NCI-H446 treated with DMSO at 0.1 percent for 48 hours (cell line): Measurements from ENCODE around the gene DOC2B.

ENCODE experiments used
- DNase-seq: peaks from one replicate; lab custom pipeline; 2025; lab: John Stamatoyannopoulos, UW

The DOC2B gene

GRCh38 chr17:162689-163088 lies 18.8 kb downstream of the DOC2B start:
- no peak for DNase-seq

- DNase-seq: no peak
Measured at GRCh38 chr17:161481-161880, 20.0 kb downstream of the DOC2B start.

DNA sequence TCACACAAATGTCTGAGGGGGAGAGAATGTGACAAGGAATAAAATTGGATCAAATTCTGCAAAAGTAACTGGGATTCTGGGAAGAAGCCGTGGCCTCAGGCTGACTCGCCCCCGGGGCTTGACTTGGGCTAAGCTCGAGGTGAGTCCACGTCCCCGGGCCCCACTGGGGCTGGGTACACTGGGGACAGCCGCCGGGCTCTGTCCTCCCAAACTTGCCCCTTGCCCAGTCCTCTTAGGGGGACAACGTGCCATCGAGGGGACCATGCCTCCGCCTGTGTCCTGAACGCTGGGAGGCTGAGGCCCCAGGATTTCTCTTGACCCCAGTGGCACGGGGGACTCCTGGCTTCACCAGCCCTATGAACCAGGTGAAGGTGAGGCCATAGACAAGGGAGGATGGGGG lies 21.1 kb downstream of the DOC2B start:
- DNase-seq: no peak

DNA sequence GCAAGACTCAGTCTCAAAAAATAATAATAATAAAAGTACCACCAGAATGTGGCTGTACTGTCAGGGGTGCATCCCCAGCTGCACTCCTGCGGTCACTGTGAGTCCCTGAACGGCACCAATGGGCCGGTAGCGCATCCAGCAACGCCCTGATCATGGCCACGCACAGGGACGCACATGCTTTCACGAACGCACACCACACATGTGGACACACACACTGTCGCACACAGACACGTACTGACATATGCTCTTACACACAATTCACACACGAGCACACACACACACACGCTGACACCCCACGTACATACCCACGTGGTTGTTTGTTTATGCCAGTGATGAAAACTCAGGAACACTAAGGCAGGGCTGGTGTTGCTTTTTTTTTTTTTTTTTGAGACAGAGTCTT lies 21.8 kb downstream of the DOC2B start:
- no peak for DNase-seq

GRCh38 chr17:158379-158778 lies 23.1 kb downstream of the DOC2B start:
- no peak for DNase-seq

DNA sequence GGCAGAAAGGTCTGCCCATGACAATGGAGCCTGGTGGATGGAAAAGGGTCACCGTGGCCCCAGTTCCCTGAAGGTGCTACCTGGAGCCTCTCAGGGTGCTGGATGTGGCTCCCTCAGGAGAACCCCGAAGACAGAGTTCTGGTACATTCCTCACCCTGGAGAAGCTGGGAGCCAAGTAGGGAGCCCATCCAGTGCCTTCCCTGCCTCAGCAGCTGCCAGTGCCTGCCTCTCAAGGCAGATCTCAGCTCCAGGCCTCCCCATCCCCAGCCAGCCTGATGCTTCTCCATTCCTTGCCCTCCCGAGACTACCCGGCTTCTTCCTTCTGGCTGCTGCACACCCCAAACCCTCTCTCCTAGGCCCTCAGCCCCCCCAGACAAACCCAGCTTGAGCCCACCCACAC lies 23.5 kb downstream of the DOC2B start:
- DNase-seq: no peak

GRCh38 chr17:156946-157345 lies 24.5 kb downstream of the DOC2B start:
- no peak for DNase-seq

DNA sequence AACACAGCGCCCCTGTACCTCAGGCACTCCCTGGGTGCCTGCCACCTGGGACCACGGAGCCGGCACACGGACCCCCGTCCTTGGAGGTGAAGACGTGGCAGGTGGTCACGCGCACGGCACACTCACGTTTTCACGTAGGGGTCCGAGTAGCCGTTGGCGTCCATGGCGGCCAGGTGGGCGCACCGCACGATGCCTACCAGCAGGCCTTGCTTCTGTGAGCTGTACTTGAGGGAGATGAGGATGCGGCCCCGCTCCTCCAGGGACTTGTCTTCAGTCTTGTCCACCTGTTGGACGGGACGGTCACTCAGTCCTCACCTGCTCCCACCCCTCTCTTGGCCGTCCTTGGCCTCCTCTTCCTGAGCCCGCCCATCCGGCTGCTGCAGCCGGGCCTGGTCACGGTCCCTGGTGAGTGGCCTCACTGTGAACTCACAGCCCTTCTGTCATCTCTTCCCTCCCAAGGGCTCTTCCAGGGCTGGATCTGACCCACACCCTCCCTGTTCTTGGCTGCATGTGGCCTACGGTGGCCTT lies 25.3 kb downstream of the DOC2B start:
- DNase-seq: no peak

GRCh38 chr17:155576-155975 lies 25.9 kb downstream of the DOC2B start:
- no peak for DNase-seq

GRCh38 chr17:153851-154250 lies 27.6 kb downstream of the DOC2B start:
- DNase-seq: no peak

GRCh38 chr17:152860-153420 lies 28.5 kb downstream of the DOC2B start:
- no peak for DNase-seq

DNA sequence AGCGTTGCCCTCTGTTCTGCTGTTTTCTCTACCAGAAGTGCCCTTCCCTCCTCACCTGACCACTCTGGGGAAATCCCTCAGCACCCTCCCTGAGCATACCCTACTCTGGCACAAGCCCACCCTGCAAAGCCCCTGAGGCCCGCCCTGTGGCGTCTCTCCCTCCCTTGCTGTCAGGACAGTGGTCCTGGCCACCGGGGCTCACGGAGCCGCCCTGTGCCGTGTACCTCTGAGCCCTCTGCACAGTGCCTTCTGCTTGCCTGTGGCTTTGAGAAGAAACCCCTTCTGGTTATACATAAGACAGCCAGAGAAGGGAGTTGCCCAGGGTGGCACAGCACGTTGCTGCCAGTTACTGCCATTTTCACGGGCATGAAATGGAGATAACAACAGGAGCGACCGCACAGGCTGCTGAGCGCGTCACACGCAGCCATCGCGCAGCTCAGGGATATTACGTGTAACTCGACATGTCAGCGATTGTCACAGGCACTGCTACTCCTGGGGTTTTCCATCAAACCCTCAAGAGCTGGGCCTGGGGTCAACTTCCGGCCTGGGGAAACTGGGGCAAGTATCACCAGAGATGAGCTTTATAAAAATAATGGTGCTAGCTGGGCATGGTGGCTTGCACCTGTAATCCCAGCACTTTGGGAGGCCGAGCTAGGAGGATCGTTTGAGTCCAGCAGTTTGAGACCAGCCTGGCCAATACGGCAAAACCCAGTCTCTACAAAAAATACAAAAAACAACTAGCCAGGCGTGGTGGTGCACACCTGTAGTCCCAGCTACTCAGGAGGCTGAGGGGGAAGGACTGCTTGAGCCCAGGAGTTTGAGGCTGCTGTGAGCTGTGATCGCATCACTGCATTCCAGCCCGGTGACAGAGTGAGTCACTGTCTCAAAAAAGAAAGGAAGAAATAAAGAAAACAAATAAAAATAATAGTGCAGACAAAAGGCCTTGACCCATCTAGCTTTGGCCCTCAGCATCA lies 29.3 kb downstream of the DOC2B start:
- DNase-seq: no peak

GRCh38 chr17:151004-151403 lies 30.4 kb downstream of the DOC2B start:
- no peak for DNase-seq

DNA sequence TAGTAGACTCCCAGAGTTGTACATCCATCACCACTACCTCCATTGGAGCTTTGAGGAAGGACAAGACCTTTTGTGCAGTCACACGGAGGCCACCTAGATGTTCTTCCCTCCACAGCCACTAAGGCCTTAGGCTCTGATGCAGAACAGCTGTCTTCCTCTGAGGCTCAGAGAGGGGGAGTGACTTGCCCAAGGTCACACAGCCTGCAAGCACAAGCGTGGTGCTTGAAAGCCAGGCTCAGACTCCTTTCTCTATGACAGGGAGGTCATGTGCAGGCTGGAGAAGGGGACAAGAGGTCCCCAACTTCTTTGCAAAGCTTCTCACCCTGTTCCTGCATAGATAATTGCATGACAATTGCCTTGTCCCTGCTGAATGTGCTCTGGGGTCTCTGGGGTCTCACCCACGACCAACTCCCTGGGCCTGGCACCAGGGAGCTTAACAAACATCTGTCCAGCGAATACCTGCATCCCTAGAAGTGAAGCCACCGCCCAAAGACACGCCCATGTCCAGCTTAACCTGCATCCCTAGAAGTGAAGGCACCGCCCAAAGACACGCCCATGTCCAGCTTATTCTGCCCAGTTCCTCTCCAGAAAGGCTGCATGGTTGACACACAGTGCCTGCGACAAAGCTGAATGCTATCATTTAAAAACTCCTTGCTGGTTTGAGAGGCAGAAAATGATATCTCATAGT lies 31.4 kb downstream of the DOC2B start:
- no peak for DNase-seq

DNA sequence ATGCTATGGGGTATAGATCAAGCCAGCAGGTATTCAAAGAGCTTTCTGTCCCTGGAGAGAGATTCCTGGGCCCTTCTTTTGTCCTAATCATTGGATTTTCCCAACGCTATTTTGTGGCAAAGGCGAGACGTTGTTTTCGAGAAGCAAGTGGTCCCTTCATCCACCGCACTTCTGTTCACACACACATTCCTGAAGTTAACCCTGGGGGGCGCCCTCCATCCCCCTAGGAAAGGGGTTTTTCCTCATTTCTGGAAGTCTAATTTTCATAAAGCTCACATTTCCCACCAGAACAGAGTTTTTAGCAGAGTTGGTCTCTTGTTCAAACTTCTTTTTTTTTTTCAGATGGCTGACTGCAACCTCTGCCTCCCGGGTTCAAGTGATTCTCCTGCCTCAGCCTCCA lies 32.2 kb downstream of the DOC2B start:
- DNase-seq: no peak

DNA sequence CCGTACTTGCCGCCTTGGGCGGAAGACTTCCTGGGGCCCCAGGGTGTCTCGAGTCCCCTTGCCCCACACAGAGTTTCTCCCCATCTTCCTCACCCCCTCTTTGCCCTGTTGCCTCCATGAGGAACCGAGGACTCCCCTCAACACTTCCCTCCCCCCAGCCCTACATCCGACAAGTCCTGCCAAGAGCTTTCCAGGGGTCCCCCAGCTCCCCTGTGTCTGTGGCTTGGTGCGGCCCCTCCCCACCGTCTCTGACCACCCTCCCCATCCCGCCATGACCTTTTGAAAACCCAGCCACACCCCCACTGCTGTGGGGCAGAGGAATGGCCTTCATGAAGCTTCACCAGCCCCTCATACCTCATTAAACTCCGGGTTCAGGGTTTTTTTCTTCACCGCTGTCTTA lies 32.7 kb downstream of the DOC2B start:
- DNase-seq: no peak

DNA sequence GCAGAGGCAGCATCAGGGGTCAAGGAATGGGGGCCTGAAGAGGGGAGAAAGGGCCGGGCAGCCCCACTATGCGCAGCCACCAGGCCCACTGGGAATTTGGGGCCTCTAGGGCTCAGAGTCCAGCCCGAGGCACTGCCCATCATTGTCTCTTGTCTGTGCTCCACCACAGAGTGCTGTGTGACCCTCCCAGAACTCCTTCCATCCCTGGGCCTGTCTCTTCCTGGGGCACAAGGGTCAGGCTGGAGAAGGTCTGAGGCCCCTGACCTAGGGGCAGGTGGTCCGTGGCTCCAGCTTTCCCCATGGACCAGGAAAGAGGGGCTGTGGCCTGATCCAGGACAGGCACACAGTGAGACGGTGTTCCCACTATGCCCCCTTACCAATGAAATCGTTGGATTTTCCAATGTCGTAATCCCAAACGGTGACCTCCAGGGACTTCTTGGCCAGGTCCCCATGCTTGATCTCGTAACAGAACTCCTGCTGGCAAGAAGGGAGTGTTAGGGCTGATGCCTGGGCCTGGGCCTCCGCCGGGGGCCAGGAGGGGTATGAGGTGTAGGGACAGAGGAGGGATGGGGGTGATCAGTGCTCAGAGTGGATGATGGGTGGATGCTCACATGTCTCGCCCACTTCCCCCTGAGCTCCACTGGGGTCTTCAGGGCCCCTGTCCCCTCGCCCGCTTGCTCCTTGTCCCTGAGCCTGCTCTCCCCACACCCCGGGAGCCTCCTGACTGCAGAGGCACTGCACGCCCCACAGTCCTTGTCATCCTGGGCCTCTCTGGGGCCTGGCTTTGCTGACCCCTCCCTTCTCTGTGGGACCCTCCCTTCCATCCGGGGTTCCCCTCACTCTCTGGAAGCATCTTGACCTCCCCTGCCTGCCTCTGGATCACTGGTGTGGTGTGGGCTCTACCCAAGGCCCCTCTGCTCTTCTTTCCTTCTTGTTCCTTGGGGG lies 33.4 kb downstream of the DOC2B start:
- no peak for DNase-seq

- DNase-seq: no peak
Measured at GRCh38 chr17:146983-147761, 34.3 kb downstream of the DOC2B start.

- no peak for DNase-seq
Measured at GRCh38 chr17:146546-146945, 34.9 kb downstream of the DOC2B start.

DNA sequence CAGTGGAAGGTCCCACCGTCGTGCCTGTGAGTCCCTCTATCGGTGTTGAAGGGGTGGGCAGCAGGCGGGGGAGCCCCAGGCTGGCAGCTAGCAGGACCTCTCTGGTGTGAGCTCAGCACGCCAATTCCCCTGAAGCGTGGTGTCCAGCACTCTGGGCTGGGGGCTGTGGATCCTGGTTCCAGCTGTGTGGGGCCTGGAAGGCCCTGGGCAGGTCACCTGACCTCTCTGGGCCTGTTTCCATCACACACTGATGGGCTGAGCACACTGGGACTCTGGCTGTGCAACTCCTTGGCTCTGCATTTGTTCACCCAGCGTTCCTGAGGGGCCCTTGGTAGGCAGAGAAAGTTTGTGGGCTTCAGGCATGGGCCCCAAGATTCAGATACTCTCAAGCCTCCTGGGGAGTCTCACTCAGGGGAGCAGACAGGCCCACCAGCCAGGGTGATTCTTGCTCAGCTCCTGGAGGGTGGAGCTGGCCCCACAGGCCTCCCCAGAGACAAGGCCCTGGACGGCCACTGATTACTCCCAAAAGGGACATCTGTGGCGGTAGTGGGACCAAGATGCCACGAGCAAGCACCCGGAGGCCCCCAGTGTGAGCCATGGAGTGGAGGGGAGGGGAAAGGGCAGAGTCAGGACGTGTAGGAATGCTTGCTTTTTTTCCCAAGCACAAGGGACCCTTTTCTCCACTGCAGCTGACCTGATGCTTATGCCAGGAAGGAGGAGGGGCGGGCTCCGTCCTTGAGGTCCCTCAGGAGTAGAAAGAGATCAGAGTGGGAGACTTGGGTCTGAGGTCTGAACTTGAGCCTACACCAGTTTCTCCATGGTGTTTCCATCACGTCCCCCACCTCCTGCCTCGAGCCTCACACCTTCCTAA lies 35.5 kb downstream of the DOC2B start:
- no peak for DNase-seq
